Mammary epithelial cell (primary cell): ENCODE results near the gene GPR158.

ENCODE experiments used
- EZH2 ChIP-seq: IDR thresholded peaks from 2 replicates; pipeline ENCODE4 v1.6.1; 2012; ENCODE audit warnings: low read length, inconsistent platforms, borderline replicate concordance
- TF ChIP-seq, protein P1 (sequence below), 2 donors: IDR thresholded peaks in 1 of 2; conservative IDR thresholded peaks in 1 of 2; 2 replicates each; pipeline ENCODE4 v1.5.1; 2011 to 2012; ENCODE audit warnings: inconsistent platforms in 2 of 2, low read length in 2 of 2, mild to moderate bottlenecking in 2 of 2, control low read depth in 1 of 2, low read depth in 1 of 2; ENCODE audit not compliant: insufficient read depth in 1 of 2; ENCODE audit errors: extremely low read depth in 1 of 2

DNA sequence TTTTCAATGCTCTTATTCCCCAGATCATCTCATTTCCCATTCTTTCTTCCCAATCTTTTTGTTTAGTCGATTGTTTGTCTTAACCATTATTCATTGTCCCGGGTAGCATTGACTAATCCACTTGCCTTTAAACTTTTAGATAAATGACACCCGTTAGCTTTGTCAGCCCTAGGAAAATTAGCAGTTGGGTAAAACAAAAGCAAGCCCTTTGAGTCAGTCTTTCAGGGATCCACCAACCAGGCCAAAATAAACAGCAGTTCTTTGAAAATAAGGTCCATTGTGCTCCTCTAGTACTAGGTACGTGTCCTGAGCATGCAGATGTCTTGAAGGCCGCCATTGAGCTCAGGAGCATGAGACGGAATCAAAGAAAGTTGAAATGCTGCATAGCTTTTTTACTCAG lies 389.6 kb downstream of the GPR158 start:
- TF ChIP-seq, protein P1, sequence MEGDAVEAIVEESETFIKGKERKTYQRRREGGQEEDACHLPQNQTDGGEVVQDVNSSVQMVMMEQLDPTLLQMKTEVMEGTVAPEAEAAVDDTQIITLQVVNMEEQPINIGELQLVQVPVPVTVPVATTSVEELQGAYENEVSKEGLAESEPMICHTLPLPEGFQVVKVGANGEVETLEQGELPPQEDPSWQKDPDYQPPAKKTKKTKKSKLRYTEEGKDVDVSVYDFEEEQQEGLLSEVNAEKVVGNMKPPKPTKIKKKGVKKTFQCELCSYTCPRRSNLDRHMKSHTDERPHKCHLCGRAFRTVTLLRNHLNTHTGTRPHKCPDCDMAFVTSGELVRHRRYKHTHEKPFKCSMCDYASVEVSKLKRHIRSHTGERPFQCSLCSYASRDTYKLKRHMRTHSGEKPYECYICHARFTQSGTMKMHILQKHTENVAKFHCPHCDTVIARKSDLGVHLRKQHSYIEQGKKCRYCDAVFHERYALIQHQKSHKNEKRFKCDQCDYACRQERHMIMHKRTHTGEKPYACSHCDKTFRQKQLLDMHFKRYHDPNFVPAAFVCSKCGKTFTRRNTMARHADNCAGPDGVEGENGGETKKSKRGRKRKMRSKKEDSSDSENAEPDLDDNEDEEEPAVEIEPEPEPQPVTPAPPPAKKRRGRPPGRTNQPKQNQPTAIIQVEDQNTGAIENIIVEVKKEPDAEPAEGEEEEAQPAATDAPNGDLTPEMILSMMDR (conservative IDR thresholded peaks at IDR 0.05 in 1 of 2, IDR thresholded peaks at IDR 0.05 in 1 of 2; ENCODE audit: extremely low read depth in 1 of 2, insufficient read depth in 1 of 2, low read depth in 1 of 2, low read length in 2 of 2): no peak
- TF ChIP-seq EZH2: no peak
